ENCODE measurements around the gene BEST1. TPM values are rescaled to one million over a fixed set of nuclear protein-coding genes. Genes with fewer than 3 reads are reported as not detected.
"Not testable (repeated sequence)": the region's sequence is repeated elsewhere in the genome, so short reads cannot be mapped to it uniquely, and the experiment has no call there.

Gene BEST1
- polyA plus RNA-seq, 1 donor = 4.8 TPM

- DNase-seq = not testable (repeated sequence)
Observed at GRCh38 chr11:61964666-61965271, 14.6 kb downstream of the BEST1 start.

GRCh38 chr11:61966734-61967115 is 16.6 kb downstream of the BEST1 start:
- no peak for DNase-seq

DNA sequence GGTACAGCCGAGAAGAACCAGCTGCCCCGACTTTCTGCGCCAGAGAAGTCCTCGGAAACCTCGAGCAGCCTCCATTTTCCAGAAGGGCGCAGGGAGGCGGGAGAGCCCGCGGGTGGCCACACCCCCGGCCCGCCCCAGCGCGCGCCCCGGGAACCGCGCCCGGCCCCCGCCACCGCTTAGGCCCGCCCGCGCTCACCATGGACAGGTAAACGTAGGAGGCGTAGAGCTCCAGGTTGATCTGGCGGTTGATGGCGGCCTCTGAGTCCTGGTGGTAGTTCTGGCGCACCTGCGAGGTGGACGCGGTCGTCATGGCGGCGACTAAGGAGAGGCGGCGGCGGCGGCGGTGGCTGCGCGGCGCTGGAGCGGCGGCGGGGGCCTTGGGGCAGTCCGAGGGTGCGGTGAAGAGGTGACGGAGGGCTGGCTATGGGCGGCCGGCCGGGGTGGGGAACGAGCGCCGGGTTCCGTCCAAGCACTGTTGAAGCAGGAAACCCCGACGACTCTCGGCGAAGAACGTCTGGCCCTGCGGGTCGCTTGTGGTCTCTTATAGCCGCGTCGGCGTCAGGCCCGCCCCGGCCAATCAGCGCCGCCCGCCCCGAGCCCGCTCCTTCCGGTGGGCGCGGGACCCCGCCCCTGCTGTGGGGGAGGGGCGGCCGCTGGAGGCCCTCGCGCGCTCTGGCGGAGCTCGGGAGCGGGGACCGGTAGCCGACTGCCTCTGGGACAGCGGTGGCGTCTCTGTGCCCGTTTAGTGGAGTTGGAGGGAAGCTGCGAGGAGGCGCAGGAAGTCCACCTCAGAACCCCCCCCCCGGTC is 17.2 kb downstream of the BEST1 start, which contains the start of gene FTH1:
FTH1 (minus strand) TSS at position 519 of the 808 bp plus-strand sequence; CDS start at position 310, 209 bp downstream.
- DNase-seq = peak; percentile 93

GRCh38 chr11:61967924-61968757 is 18.0 kb downstream of the BEST1 start:
- DNase-seq = peak; percentile 44

DNA sequence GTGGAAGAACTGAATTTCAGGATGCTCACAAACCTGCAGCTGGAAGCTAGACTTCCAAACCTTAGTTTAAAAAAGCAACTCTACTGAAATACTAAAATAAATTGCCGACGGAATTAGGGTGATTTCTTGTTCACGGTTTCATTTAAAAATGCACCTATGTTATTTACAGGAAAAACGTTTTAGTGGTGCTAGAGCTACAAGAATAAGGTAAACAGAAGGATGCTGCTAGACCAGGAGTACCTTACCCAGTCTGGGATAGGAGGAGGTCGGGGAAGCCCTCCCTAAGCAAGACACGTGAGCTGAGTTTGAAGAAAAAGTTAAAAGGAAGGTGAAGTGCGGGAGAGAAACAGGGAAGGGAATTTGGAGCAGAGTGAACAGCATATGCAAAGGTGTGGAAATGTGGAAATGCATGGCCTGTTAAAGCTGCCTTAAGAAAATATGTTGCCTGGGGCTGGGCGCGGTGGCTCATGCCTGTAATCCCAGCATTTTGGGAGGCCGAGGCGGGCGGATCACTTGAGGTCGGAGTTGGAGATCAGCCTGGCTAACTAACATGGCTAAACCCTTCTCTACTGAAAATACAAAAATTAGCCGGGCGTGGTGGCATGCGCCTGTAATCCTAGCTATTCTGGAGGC is 18.7 kb downstream of the BEST1 start:
- no peak for DNase-seq

DNA sequence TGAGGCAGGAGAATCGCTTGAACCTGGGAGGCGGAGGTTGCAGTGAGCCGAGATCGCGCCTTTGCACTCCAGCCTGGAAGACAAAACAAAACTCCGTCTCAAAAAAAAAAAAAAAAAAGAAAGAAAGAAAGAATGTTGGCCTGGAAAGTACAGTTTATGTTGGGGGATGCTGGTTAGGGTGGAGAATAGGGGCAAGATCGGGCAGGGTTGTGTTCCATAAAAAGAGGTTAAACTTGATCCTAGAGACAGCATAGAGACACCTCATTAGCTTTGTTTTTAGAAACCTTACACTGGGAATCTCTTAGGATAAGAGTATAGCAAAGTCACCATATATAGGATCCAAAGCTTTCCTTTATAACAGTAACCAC is 19.2 kb downstream of the BEST1 start:
- DNase-seq = no peak

DNA sequence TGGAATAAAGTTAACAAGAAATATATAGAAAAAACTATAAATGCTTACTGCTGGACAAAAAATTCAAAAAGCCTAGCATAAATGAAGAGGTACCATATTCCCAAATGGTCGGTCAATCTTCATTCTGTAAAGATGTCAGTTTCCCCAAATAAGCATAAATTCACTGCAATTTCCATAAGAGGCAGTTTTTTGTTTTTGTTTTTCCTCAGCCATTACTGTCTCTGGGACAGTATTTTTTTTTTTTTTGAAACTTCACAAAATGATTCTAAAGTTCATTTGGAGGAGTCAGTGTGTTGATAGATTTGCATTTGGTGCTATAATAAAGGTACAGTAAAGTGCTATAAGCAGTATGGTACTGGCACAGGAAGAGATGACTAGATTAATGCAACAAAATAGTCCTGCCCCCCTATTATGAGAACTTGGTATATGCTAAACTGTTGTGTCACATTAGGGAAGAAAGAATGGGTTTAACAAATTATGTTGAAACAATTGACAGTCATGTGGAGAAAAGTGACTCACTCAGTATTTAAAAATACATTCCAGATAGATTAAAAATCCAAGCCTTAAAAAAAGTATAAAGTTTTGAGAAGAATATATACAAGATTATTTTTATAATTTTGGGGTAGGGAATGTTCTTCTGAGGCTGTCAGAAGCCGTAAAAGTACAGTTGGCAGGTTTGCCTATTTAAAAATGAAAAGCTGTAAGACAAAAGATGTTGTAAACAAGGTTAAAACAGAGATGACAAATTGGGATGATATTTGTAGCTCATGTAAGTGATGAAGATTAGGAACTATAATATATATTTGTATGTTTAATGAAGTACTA is 19.9 kb downstream of the BEST1 start:
- DNase-seq = no peak

GRCh38 chr11:61971248-61972111 is 21.3 kb downstream of the BEST1 start:
- peak; percentile 93 for DNase-seq

DNA sequence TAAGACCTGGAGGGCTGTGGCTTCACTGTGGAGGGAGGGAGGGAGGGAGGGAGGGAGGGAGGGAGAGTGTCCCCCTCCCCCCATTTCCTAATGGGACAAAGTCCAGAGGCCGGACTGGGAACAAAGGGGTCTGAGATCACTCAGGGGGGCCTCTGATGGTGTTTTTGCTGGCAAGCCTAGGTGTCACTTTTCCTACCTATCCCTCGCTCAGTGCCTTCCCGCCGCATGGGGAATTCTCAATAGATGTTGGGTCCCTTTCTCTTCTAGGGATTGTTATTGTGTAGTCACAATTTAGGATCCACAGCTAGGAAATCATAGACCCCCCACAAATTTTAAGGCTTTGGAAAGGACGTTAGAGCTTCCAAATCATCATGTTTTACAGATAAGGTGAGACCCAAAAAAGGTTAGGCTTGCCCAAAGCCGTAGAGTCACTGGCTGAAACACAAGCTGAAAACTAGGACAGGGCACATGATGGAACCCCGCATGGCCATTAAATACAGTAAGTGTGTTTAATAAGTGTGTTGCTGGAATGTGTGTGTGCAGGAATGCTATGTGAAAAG is 22.0 kb downstream of the BEST1 start:
- no peak for DNase-seq

- DNase-seq = peak; percentile 35
Observed at GRCh38 chr11:61972672-61973475, 22.7 kb downstream of the BEST1 start.

DNA sequence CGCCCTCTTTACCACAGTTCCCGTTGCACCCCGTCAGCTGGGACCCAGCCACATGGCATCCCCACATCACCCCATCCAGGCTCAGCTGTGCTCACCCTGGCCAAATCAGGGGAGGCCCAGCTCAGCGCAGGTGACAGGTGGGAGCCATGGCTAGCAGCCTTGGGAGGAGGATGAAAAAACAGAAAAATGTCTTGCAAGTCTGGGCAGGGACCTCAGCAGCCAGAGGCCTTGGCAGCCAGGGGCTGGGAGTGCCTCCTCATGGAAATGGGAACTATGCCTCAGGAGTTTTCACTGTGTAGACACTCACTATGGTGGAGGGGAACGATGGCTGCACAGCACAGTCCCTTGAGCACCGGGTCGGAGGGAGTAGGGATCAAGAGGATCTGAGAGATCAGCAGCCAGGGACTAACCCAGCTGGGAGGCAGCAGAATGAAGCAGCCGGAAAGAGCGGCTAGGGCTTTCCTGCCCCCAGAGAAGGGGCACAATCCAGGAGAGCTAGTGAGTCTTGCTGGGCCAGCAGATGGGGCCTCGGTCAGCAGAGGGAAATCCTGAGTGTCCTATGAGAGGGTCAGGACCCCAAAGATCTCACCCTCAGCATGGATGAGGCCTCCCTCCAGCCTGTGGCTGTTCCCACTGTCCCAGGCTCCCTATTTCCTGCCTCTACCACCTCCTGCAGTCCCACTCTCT is 23.5 kb downstream of the BEST1 start:
- DNase-seq = no peak

DNA sequence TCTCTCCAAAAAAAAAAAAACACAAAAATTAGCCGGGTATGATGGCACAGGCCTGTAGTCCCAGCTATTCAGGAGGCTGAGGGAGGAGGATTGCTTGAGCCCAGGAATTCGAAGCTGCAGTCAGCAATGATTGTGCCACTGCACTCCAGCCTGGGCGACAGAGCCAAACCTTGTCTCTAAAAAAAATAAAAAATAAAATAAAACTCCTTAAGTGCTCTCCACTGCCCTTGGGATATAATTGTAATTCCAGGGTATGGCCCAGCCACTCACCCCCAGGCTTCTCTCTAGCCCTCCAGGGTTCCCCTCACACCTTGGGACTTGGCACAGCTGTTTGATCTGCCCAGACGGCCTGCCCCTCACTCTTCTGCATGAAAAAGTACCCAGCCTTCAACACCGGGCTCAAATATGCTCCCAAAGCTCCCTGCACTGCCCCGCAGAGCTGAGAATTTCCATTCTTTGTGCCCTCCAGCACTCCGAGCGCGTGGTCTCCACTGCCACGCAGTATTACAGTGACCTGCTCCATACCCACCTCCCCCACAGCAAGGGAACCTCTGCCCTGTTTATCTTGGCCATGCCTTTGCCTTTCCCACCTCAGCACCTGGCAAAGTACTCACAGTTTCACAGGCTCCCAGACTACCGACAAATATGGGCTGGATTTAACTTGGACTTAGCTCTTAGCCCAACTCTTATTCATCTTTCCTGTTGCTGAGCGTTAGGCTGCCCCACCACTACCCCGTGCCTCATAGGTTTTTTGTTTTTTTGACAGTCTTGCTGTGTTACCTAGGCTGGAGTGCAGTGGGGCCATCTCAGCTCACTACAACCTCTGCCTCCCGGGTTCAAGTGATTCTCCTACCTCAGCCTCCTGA is 24.8 kb downstream of the BEST1 start:
- DNase-seq = peak; percentile 45

DNA sequence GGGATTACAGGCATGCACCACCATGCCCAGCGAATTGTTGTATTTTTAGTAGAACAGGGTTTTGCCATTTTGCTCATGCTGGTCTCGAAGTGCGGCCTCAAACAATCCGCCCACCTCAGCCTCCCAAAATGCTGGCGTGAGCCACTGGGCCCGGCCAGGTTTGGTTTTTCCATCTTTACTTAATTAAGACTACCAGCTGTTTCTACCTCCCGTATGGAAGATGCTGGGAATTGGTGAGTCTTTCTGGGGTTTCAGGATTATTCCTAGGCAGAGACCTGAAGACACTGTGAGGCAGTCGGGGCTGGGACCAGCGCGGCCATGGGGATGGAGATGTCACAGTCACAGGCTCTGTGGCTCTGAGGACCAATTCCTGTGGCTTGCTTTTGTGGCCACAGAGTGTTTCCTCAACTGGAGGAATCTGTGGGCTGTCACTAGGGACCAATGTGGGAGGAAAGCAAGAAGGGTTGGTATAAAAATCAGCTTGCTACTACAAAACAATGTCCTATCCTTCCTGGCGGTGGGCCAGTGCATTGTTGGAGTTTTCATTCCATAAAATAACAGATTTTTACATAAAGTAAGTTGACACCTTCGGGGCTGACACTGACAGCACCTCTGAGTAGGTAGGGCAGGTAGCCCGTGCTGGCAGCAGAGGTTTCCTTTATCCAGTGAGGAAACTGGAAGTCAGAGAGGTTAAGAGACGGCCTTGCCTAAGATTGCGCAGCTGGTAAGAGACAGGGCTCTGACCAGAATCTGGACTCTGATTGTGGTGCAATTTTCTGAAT is 25.7 kb downstream of the BEST1 start:
- no peak for DNase-seq

DNA sequence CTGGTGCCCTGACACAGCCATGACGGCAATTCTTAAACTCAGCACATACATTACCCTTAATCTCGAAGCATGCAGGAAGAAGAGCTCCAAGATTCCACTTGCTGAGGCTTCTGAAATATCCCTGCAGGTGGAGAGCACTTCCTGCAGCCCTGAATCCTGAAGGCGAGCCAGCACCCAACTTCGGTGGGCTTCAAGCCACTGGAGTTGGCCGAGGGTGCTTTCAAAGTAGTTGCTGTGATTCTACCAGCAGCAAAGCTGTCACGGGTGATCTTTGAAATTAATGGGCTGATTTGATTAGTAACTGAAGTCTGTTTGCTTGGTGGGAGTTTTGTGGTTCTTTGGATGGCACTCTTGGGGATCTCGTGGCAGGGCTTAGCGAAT is 26.3 kb downstream of the BEST1 start:
- DNase-seq = no peak

DNA sequence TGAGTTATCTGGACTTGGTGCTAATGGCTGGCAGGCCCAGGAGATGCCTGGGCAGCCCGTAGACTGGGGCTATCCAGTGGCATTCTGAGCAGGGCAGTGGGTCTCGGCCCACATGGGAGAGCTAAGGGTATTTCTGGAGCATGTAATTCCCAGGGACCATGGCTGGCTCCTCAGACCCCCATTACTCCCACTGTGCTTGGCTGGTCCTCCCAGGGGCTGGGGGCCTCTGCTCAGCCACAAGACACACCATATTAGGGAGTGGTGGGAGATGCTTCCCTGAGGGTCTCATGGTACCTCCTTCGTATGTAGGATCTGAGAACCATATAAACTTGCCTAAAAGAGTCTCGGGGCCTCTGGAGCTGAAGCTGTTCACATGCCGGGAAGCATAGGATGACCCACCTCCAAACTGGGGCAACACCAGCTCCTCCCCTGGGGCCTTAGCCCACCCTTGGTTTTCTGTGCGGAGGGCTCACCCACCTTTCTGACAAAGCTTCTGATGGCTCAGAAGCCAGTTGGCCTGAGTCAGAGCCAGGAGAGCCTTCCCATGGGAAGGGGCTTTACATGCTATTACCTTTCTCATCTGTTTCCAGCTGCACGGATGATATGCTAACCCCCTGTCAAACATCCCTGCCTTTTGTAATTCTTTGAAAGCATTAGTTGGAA is 26.8 kb downstream of the BEST1 start:
- DNase-seq = no peak

All from hindlimb muscle (tissue), 1 donor.